GM12878 (cell line): ENCODE data around the gene SEPTIN5. TPM values are rescaled to one million over a fixed set of nuclear protein-coding genes. Genes with fewer than 3 reads are reported as not detected.

ENCODE experiments used
- ATAC-seq: fragments of 200-7000 bp; cut with Tn5 transposase; 3 replicates; pipeline ENCODE4 v1.9.1; 2020; ENCODE audit warnings: mild to moderate bottlenecking, moderate library complexity
- BruUV-seq: library from RNA; stranded (reverse); fragments of 400-500 nt; replicated peaks from 2 replicates; lab custom pipeline; 2021; lab: Mats Ljungman, UMichigan
- CTCF ChIA-PET: fragments of 300-600 bp; sonication (Branson Sonifier 250); formaldehyde crosslinking; extraction: SDS; loops from one replicate; lab custom pipeline; 2021; ENCODE audit warnings: inconsistent platforms; lab: Yijun Ruan, JAX
- POLR2A ChIA-PET: fragments of 350-600 bp; formaldehyde crosslinking; extraction: SDS; loops from one replicate; lab custom pipeline; 2021; ENCODE audit warnings: inconsistent platforms; lab: Charles Lee
- RAD21 ChIA-PET: fragments of 300-600 bp; sonication (Branson Sonifier 250); formaldehyde crosslinking; loops from one replicate; lab custom pipeline; 2023; ENCODE audit warnings: antibody characterized with exemption; ENCODE audit not compliant: unreplicated experiment; lab: Charles Lee
- SMC1A ChIA-PET: fragments of 300-600 bp; sonication (Branson Sonifier 250); formaldehyde crosslinking; loops from one replicate; lab custom pipeline; 2023; ENCODE audit not compliant: unreplicated experiment, uncharacterized antibody; lab: Charles Lee
- DNase-seq: peaks from one replicate; pipeline ENCODE4 v3.0.0-alpha.2; 2011; ENCODE audit warnings: low read depth, low spot score
- FAIRE-seq: peaks from 3 replicates; lab custom pipeline; 2011; peaks lifted over from hg19 to GRCh38; lab: Jason Lieb, UNC
- H2AFZ ChIP-seq: 2 replicates; pipeline ENCODE4 v1.6.0; 2011; ENCODE audit warnings: low read depth, low read length, control low read depth; ENCODE audit not compliant: control insufficient read depth
- H3K27ac ChIP-seq: 2 replicates; pipeline ENCODE4 v1.5.1; 2011; ENCODE audit warnings: control low read depth; ENCODE audit not compliant: control insufficient read depth, insufficient read depth
- H3K27me3 ChIP-seq, 2 experiments: replicated peaks in 1 of 2; 2 replicates each; pipeline versions ENCODE4 v1.6.0 to v1.6.1; 2011; ENCODE audit warnings: low read length in 1 of 2; ENCODE audit not compliant: control insufficient read depth in 2 of 2, insufficient read depth in 2 of 2
- H3K36me3 ChIP-seq, 2 experiments: 2 replicates each; pipeline ENCODE4 v1.5.1; 2011; ENCODE audit warnings: low read length in 1 of 2; ENCODE audit not compliant: control insufficient read depth in 2 of 2, insufficient read depth in 2 of 2
- H3K4me1 ChIP-seq: 2 replicates; pipeline ENCODE4 v1.6.1; 2011; ENCODE audit warnings: mild to moderate bottlenecking, low read length, moderate library complexity, mixed read lengths; ENCODE audit not compliant: control insufficient read depth, insufficient read depth
- H3K4me2 ChIP-seq: 2 replicates; pipeline ENCODE4 v1.6.0; 2011; ENCODE audit warnings: control low read depth; ENCODE audit not compliant: control insufficient read depth, insufficient read depth
- H3K4me3 ChIP-seq: fragments of 200-600 bp; sonication (generic); 2 replicates; pipeline ENCODE4 v1.5.1; 2016
- H3K79me2 ChIP-seq: 2 replicates; pipeline ENCODE4 v1.6.0; 2011; ENCODE audit warnings: low read length; ENCODE audit not compliant: control insufficient read depth, insufficient read depth
- H3K9ac ChIP-seq: 2 replicates; pipeline ENCODE4 v1.8.0; 2011; ENCODE audit warnings: low read length, control low read depth, mixed read lengths; ENCODE audit not compliant: control insufficient read depth, insufficient read depth
- H3K9me3 ChIP-seq: replicated peaks from 3 replicates; pipeline ENCODE4 v1.5.1; 2011; ENCODE audit warnings: mild to moderate bottlenecking, low read length; ENCODE audit not compliant: control insufficient read depth, insufficient read depth
- H4K20me1 ChIP-seq: 2 replicates; pipeline ENCODE4 v1.6.0; 2011; ENCODE audit not compliant: control insufficient read depth, insufficient read depth
- ATF7 ChIP-seq: fragments of 450-650 bp; IDR thresholded peaks from 2 replicates; pipeline ENCODE4 v1.6.1; 2016; ENCODE audit warnings: low read depth, mild to moderate bottlenecking
- BCL3 ChIP-seq: IDR thresholded peaks from 2 replicates; pipeline ENCODE4 v1.6.1; 2011; ENCODE audit warnings: borderline replicate concordance, low read depth, mild to moderate bottlenecking, moderate library complexity, low read length; ENCODE audit not compliant: insufficient read depth, poor library complexity, severe bottlenecking
- BRCA1 ChIP-seq: IDR thresholded peaks from 2 replicates; pipeline ENCODE4 v1.6.1; 2011; ENCODE audit warnings: low read depth, low read length, improper control_type of control experiment
- CBX5 ChIP-seq: sonication (generic); IDR thresholded peaks from 2 replicates; pipeline ENCODE4 v1.6.1; 2016; ENCODE audit warnings: low read depth, moderate library complexity, mild to moderate bottlenecking, inconsistent platforms
- CREB1 ChIP-seq: IDR thresholded peaks from 2 replicates; pipeline ENCODE4 v1.6.1; 2012; ENCODE audit warnings: low read depth, mild to moderate bottlenecking, inconsistent platforms
- EGR1 ChIP-seq, 2 experiments: IDR thresholded peaks; 1 replicate in 1 of 2; 2 replicates in 1 of 2; pipeline ENCODE4 v1.6.1; 2011 to 2012; ENCODE audit warnings: low read depth in 2 of 2, low read length in 2 of 2, borderline replicate concordance in 1 of 2, mild to moderate bottlenecking in 1 of 2, moderate library complexity in 1 of 2
- HDAC2 ChIP-seq: fragments of 200-600 bp; sonication (generic); IDR thresholded peaks from 2 replicates; pipeline ENCODE4 v1.6.1; 2017
- IKZF1 ChIP-seq: fragments of 450-650 bp; conservative IDR thresholded peaks from 2 replicates; pipeline ENCODE4 v1.6.1; 2017; ENCODE audit warnings: antibody characterized with exemption, mild to moderate bottlenecking
- MTA2 ChIP-seq: fragments of 450-650 bp; IDR thresholded peaks from 2 replicates; pipeline ENCODE4 v1.6.1; 2016; ENCODE audit warnings: low read depth, mild to moderate bottlenecking, moderate library complexity
- NFXL1 ChIP-seq: fragments of 450-650 bp; IDR thresholded peaks from 2 replicates; pipeline ENCODE4 v1.6.1; 2017; ENCODE audit warnings: antibody characterized with exemption, mild to moderate bottlenecking, borderline replicate concordance
- RELB ChIP-seq: fragments of 450-650 bp; IDR thresholded peaks from 2 replicates; pipeline ENCODE4 v1.6.1; 2017; ENCODE audit warnings: low read depth, mild to moderate bottlenecking, moderate library complexity
- ZBTB4 ChIP-seq: fragments of 450-650 bp; formaldehyde crosslinking; IDR thresholded peaks from 2 replicates; pipeline ENCODE4 v1.4.0; 2022; ENCODE audit warnings: mild to moderate bottlenecking, moderate library complexity
- WGBS: methylation state at CpG from one replicate; pipeline ENCODE4 v1.1.6; 2016; ENCODE audit warnings: low lambda C conversion rate; ENCODE audit not compliant: insufficient replicate concordance, insufficient coverage; ENCODE audit errors: missing lambda C conversion rate; 5-methylcytosine and 5-hydroxymethylcytosine counted together
- in situ Hi-C: fragments of 300-500 bp; cut with MboI; formaldehyde crosslinking; loops from 9 replicates; pipeline ENCODE4 v1.14.3; 2018; ENCODE audit warnings: mixed read lengths
- intact Hi-C: fragments of 100-400 bp; cut with micrococcal nuclease; formaldehyde crosslinking; loops from one replicate; pipeline ENCODE4 v1.14.2; 2022; ENCODE audit not compliant: unreplicated experiment
- polyA plus RNA-seq, 11 experiments: library from polyadenylated mRNA; depleted of rRNA in 4 of 11; unstranded in 6 of 11; stranded (reverse) in 5 of 11; fragments of >200 nt; fragmentation: Nextera tagmentation in 4 of 11; fragmentation: Illumina TruSeq in 1 of 11; extraction: Ambion mirVana in 4 of 11; extraction: Trizol in 1 of 11; gene quantifications; 1 replicate in 1 of 11; 2 replicates in 10 of 11; pipeline versions ENCODE4 v1.2.1 to v1.2.3, GENCODE V29; 2011 to 2016; ENCODE audit warnings: inconsistent platforms in 2 of 11, missing spikeins in 2 of 11, low read depth in 1 of 11
- total RNA-seq, 4 experiments: library from RNA; depleted of rRNA in 3 of 4; stranded (reverse); fragments of >200 nt in 3 of 4; fragmentation: Illumina TruSeq in 1 of 4; extraction: Trizol in 1 of 4; gene quantifications; 2 replicates each; pipeline versions ENCODE4 v1.2.1 to v1.2.3, GENCODE V29; 2013 to 2021

Gene SEPTIN5
- total and polyA plus RNA-seq, 10 of the 15 experiments (the other 5 are each of a cell fraction or from before 2014, with no cell fraction given) = 0.13 to 1.1 (median 0.34) TPM; not detected in 5

GRCh38 chr22:19728836-19729235 is 14.5 kb downstream of the SEPTIN5 start:
- WGBS = 4% methylated on average over 10 of the region's 10 CpGs
- FAIRE-seq = no peak
- intact Hi-C loops = no loop called here
- DNase-seq = no peak
- Histone ChIP-seq H3K4me2 (no peak overlapping the region), H3K4me3 (no peak overlapping the region), H3K27me3 (peaks cover 0 to 2% of the 10 kb centered on the region in 2 experiments; a peak in 2 of 4 replicates), H3K9me3 (no peaks in the 10 kb centered on the region), H2AFZ (no peak overlapping the region), H3K4me1 (no peaks in the 10 kb centered on the region), H3K27ac (no peak overlapping the region), H4K20me1 (no peaks in the 10 kb centered on the region), H3K36me3 (no peaks in the 10 kb centered on the region), H3K9ac (no peak overlapping the region), H3K79me2 (no peaks in the 10 kb centered on the region)
- ChIA-PET POLR2A (no interaction called here), RAD21 (interaction anchor here (3.2 kb wide), 1 partner anchor 183 kb away, joined by 70 read pairs; no protein-coding TSS in a partner anchor), SMC1A (no interaction called here), CTCF (interaction anchor here (5.7 kb wide), 1 partner anchor 183 kb away, joined by 94 read pairs; no protein-coding TSS in a partner anchor)
- BruUV-seq = no TSS peak
- in situ Hi-C loops = no loop called here
- ATAC-seq = no peak
- no peak for TF ChIP-seq CBX5
- TF ChIP-seq BRCA1 = no peak
- TF ChIP-seq RELB = no peak
- no peak for TF ChIP-seq NFXL1
- TF ChIP-seq HDAC2 = no peak
- no peak for TF ChIP-seq ZBTB4
- TF ChIP-seq IKZF1 = no peak
- no peak for TF ChIP-seq MTA2
- TF ChIP-seq BCL3 = no peak
- TF ChIP-seq EGR1 (IDR thresholded peaks at IDR 0.05; ENCODE audit: borderline replicate concordance in 1 of 2, low read depth in 2 of 2, low read length in 2 of 2) = no peak
- no peak for TF ChIP-seq CREB1
- TF ChIP-seq ATF7 = no peak
- TF ChIP-seq, all 136 proteins: peak for 0
